ENCODE data around the gene EPHA7.

GRCh38 chr6:93238632-93239031, 180.7 kb downstream of the EPHA7 start:
- TF ChIP-seq CTCF (optimal IDR thresholded peaks at IDR 0.05 in 1 of 3, IDR thresholded peaks at IDR 0.05 in 1 of 3, conservative IDR thresholded peaks at IDR 0.05 in 1 of 3; ENCODE audit: extremely low read depth in 1 of 3, insufficient read depth in 2 of 3, low read length in 3 of 3) (no peak), EZH2 (IDR thresholded peaks at IDR 0.05; ENCODE audit: low read length) (no peak)

Measured in keratinocyte (primary cell).